ENCODE results near the gene HOXD12.

The HOXD12 gene

GRCh38 chr2:176115883-176116813 is 16.6 kb downstream of the HOXD12 start, which contains the start of gene HOXD10:
Gene HOXD10, plus strand, starts transcription at chr2:176116778. Its CDS starts 56 bp downstream, at chr2:176116834.
- no peak within 1 kb of the TSS for H3K4me3 ChIP-seq (ENCODE audit: low read depth, low read length, poor library complexity, severe bottlenecking)
- H3K79me2 ChIP-seq (ENCODE audit: insufficient read depth, low read length), result no peaks in the 10 kb centered on the region
- no peaks in the 10 kb centered on the region for H3K9me2 ChIP-seq (ENCODE audit: low read depth, low read length)
- no peak for TF ChIP-seq EZH2 (IDR thresholded peaks at IDR 0.05; ENCODE audit: borderline replicate concordance, low read length)
- TF ChIP-seq, protein P1, sequence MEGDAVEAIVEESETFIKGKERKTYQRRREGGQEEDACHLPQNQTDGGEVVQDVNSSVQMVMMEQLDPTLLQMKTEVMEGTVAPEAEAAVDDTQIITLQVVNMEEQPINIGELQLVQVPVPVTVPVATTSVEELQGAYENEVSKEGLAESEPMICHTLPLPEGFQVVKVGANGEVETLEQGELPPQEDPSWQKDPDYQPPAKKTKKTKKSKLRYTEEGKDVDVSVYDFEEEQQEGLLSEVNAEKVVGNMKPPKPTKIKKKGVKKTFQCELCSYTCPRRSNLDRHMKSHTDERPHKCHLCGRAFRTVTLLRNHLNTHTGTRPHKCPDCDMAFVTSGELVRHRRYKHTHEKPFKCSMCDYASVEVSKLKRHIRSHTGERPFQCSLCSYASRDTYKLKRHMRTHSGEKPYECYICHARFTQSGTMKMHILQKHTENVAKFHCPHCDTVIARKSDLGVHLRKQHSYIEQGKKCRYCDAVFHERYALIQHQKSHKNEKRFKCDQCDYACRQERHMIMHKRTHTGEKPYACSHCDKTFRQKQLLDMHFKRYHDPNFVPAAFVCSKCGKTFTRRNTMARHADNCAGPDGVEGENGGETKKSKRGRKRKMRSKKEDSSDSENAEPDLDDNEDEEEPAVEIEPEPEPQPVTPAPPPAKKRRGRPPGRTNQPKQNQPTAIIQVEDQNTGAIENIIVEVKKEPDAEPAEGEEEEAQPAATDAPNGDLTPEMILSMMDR (IDR thresholded peaks at IDR 0.05; ENCODE audit: low read length), result no peak
- H3K4me2 ChIP-seq (ENCODE audit: low read length), result no peak within 1 kb of the TSS
- no peaks in the 10 kb centered on the region for H3K4me1 ChIP-seq (ENCODE audit: insufficient read depth, low read length, severe bottlenecking)
- H3K36me3 ChIP-seq (ENCODE audit: insufficient read depth, low read length), result no peaks in the 10 kb centered on the region
- H3K9me3 ChIP-seq (ENCODE audit: low read length), result no peaks in the 10 kb centered on the region
- no peak within 1 kb of the TSS for H3K9ac ChIP-seq (ENCODE audit: low read length)
- H2AFZ ChIP-seq (ENCODE audit: low read length), result no peak within 1 kb of the TSS
- no peaks in the 10 kb centered on the region for H3F3A ChIP-seq (ENCODE audit: insufficient read depth, low read length)
- H3K27me3 ChIP-seq (ENCODE audit: insufficient read depth, low read length), result no peaks in the 10 kb centered on the region
- H3K27ac ChIP-seq (ENCODE audit: low read depth, low read length, poor library complexity, severe bottlenecking), result no peak within 1 kb of the TSS
- no peaks in the 10 kb centered on the region for H4K20me1 ChIP-seq (ENCODE audit: insufficient read depth, low read length)

- Histone ChIP-seq H3F3A (ENCODE audit: insufficient read depth, low read length) (no peaks in the 10 kb centered on the region), H3K4me2 (ENCODE audit: low read length) (no peak overlapping the region), H3K36me3 (ENCODE audit: insufficient read depth, low read length) (no peaks in the 10 kb centered on the region), H3K9me3 (ENCODE audit: low read length) (no peaks in the 10 kb centered on the region), H3K9me2 (ENCODE audit: low read depth, low read length) (no peaks in the 10 kb centered on the region), H3K27me3 (ENCODE audit: insufficient read depth, low read length) (no peaks in the 10 kb centered on the region), H4K20me1 (ENCODE audit: insufficient read depth, low read length) (no peaks in the 10 kb centered on the region), H2AFZ (ENCODE audit: low read length) (no peak overlapping the region), H3K9ac (ENCODE audit: low read length) (no peak overlapping the region), H3K27ac (ENCODE audit: low read depth, low read length, poor library complexity, severe bottlenecking) (no peak overlapping the region), H3K79me2 (ENCODE audit: insufficient read depth, low read length) (no peaks in the 10 kb centered on the region), H3K4me3 (ENCODE audit: low read depth, low read length, poor library complexity, severe bottlenecking) (no peak overlapping the region), H3K4me1 (ENCODE audit: insufficient read depth, low read length, severe bottlenecking) (no peaks in the 10 kb centered on the region)
- TF ChIP-seq, protein P1 (IDR thresholded peaks at IDR 0.05; ENCODE audit: low read length), result no peak
- TF ChIP-seq EZH2 (IDR thresholded peaks at IDR 0.05; ENCODE audit: borderline replicate concordance, low read length), result no peak
Measured at GRCh38 chr2:176117162-176117822, 17.7 kb downstream of the HOXD12 start.

DNA sequence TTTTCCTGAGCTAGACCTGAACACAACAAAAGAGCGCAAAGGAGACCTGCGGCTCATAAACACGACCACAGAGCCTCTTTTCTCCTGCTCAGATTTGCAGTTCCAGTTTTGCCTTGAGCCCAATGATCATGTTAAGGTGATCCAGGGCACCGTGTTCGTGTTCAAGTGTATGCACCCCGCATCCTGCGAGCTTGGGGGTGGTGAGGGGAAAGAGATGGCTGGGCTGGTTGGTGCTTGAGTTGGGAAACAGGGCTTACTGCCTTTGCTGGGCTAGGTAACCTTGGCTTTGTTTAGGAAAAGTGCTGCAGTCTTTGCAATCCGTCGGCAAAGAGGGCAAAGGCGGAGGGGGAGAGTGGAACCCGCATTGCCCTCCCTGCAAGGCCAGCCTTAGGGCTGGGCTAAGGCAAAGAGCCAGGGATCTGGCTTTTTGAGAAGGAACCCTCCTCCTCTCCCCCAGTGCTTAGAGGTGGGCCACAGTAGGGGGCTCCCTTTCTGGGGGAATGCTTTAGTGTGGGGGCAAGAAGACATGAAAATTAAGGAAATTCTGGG is 18.3 kb downstream of the HOXD12 start:
- Histone ChIP-seq H3K36me3 (ENCODE audit: insufficient read depth, low read length) (no peaks in the 10 kb centered on the region), H3K9me3 (ENCODE audit: low read length) (no peaks in the 10 kb centered on the region), H2AFZ (ENCODE audit: low read length) (no peak overlapping the region), H3K9ac (ENCODE audit: low read length) (no peak overlapping the region), H3K4me1 (ENCODE audit: insufficient read depth, low read length, severe bottlenecking) (no peaks in the 10 kb centered on the region), H3K27me3 (ENCODE audit: insufficient read depth, low read length) (no peaks in the 10 kb centered on the region), H3K79me2 (ENCODE audit: insufficient read depth, low read length) (no peaks in the 10 kb centered on the region), H3F3A (ENCODE audit: insufficient read depth, low read length) (no peaks in the 10 kb centered on the region), H3K9me2 (ENCODE audit: low read depth, low read length) (no peaks in the 10 kb centered on the region), H3K4me3 (ENCODE audit: low read depth, low read length, poor library complexity, severe bottlenecking) (no peak overlapping the region), H3K4me2 (ENCODE audit: low read length) (no peak overlapping the region), H4K20me1 (ENCODE audit: insufficient read depth, low read length) (no peaks in the 10 kb centered on the region), H3K27ac (ENCODE audit: low read depth, low read length, poor library complexity, severe bottlenecking) (no peak overlapping the region)
- TF ChIP-seq, protein P1 (IDR thresholded peaks at IDR 0.05; ENCODE audit: low read length), result no peak
